Peyer's patch (tissue), 4 donors: ENCODE measurements around the gene CEMIP.

Experiments
- CTCF ChIP-seq, 6 experiments: fragments of 450-650 bp in 4 of 6; fragments of 200-600 bp in 2 of 6; sonication (generic) in 1 of 6; IDR thresholded peaks; one replicate each; pipeline ENCODE4 v1.5.1; 2017 to 2019; ENCODE audit warnings: antibody characterized with exemption in 6 of 6, mild to moderate bottlenecking in 3 of 6, moderate library complexity in 1 of 6
- POLR2A ChIP-seq, 2 donors: fragments of 450-650 bp; IDR thresholded peaks; one replicate each; pipeline ENCODE4 v1.5.1; 2017; ENCODE audit warnings: antibody characterized with exemption in 2 of 2, mild to moderate bottlenecking in 2 of 2, moderate library complexity in 2 of 2

GRCh38 chr15:80878867-80879250 is 99.7 kb downstream of the CEMIP start:
- no peak for TF ChIP-seq POLR2A (IDR thresholded peaks at IDR 0.05)
- TF ChIP-seq CTCF (IDR thresholded peaks at IDR 0.05) = no peak
